DMS79 (cell line): Measurements from ENCODE around the gene MBD5.
"Not testable (repeated sequence)": the region's sequence is repeated elsewhere in the genome, so short reads cannot be mapped to it uniquely, and the experiment has no call there.

ENCODE experiments used
- DNase-seq: peaks from one replicate; lab custom pipeline; 2025; lab: John Stamatoyannopoulos, UW

Gene MBD5

GRCh38 chr2:148524519-148524919 lies 503.6 kb downstream of the MBD5 start:
- DNase-seq = no peak

- no peak for DNase-seq
Measured at GRCh38 chr2:148525130-148525529, 504.2 kb downstream of the MBD5 start.

GRCh38 chr2:148526509-148527346 lies 505.8 kb downstream of the MBD5 start:
- no peak for DNase-seq

GRCh38 chr2:148527488-148528340 lies 506.8 kb downstream of the MBD5 start:
- DNase-seq = no peak

- DNase-seq = no peak
Measured at GRCh38 chr2:148528356-148529064, 507.6 kb downstream of the MBD5 start.

- DNase-seq = no peak
Measured at GRCh38 chr2:148529745-148530144, 508.9 kb downstream of the MBD5 start.

- no peak for DNase-seq
Measured at GRCh38 chr2:148530350-148530749, 509.5 kb downstream of the MBD5 start.

- no peak for DNase-seq
Measured at GRCh38 chr2:148531235-148531634, 510.3 kb downstream of the MBD5 start.

GRCh38 chr2:148531669-148532428 lies 511.0 kb downstream of the MBD5 start:
- no peak for DNase-seq

GRCh38 chr2:148533004-148533403 lies 512.1 kb downstream of the MBD5 start:
- DNase-seq = no peak

GRCh38 chr2:148533685-148534084 lies 512.8 kb downstream of the MBD5 start:
- no peak for DNase-seq

- no peak for DNase-seq
Measured at GRCh38 chr2:148534416-148535204, 513.7 kb downstream of the MBD5 start.

GRCh38 chr2:148538375-148538774 lies 517.5 kb downstream of the MBD5 start:
- no peak for DNase-seq

GRCh38 chr2:148540022-148540421 lies 519.1 kb downstream of the MBD5 start:
- DNase-seq = no peak

- no peak for DNase-seq
Measured at GRCh38 chr2:148541792-148542191, 520.9 kb downstream of the MBD5 start.

GRCh38 chr2:148542614-148543013 lies 521.7 kb downstream of the MBD5 start:
- no peak for DNase-seq

GRCh38 chr2:148543088-148543540 lies 522.2 kb downstream of the MBD5 start:
- DNase-seq = not testable (repeated sequence)

GRCh38 chr2:148545390-148546256 lies 524.7 kb downstream of the MBD5 start:
- no peak for DNase-seq

- DNase-seq = no peak
Measured at GRCh38 chr2:148546270-148546669, 525.4 kb downstream of the MBD5 start.
